Measurements from ENCODE around the gene GREB1. TPM values are rescaled to one million over a fixed set of nuclear protein-coding genes. Genes with fewer than 3 reads are reported as not detected.
A peak's percentile ranks its signal among the peaks of the same experiment; 100 is the strongest.

Gene GREB1
- total and polyA plus RNA-seq, 2 of the 13 experiments (the other 11 are each of a cell fraction or from before 2014, with no cell fraction given): 31.3 to 61.2 TPM

- TF ChIP-seq TCF12 (IDR thresholded peaks at IDR 0.05) (no peak), TCF12 (CRISPR knock-in tag; IDR thresholded peaks at IDR 0.05) (0 out of 2 replicates have a peak, but pooled peaks have one; percentile 48), RAD21 (CRISPR knock-in tag; IDR thresholded peaks at IDR 0.05) (peak; percentile 89), KDM6A (CRISPR knock-in tag; IDR thresholded peaks at IDR 0.05; ENCODE audit: low read depth) (no peak), BORCS8-MEF2B (CRISPR knock-in tag; IDR thresholded peaks at IDR 0.05) (peak; percentile 72; the same call in 1 of the 2 replicates), ZNF768 (CRISPR knock-in tag; IDR thresholded peaks at IDR 0.05) (no peak), EHMT2 (IDR thresholded peaks at IDR 0.05; ENCODE audit: borderline replicate concordance, low read depth, low read length) (peak; percentile 27; the same call in 1 of the 2 replicates), MAX (IDR thresholded peaks at IDR 0.05) (peak; percentile 61), THAP9 (CRISPR knock-in tag; IDR thresholded peaks at IDR 0.05; ENCODE audit: borderline replicate concordance) (peak; percentile 29; the same call in 1 of the 2 replicates), NR2F6 (IDR thresholded peaks at IDR 0.05) (no peak), NR2F6 (CRISPR knock-in tag; IDR thresholded peaks at IDR 0.05) (peak; percentile 30; the same call in 1 of the 2 replicates), ZNF557 (CRISPR knock-in tag; IDR thresholded peaks at IDR 0.05) (no peak), ZNF552 (CRISPR knock-in tag; IDR thresholded peaks at IDR 0.05; ENCODE audit: borderline replicate concordance) (no peak), RFX1 (IDR thresholded peaks at IDR 0.05) (no peak), ZMYM3 (CRISPR knock-in tag; IDR thresholded peaks at IDR 0.05) (peak; percentile 9; the same call in 1 of the 2 replicates)
These were observed 148.1 kb downstream of the GREB1 start (continued) for GRCh38 chr2:11681722-11682589.

Measured in HepG2 (cell line).